Cardiac muscle cell (in vitro differentiated cells and primary cell): Measurements from ENCODE around the gene GADD45B. TPM values are rescaled to one million over a fixed set of nuclear protein-coding genes. Genes with fewer than 3 reads are reported as not detected.
"Not testable (repeated sequence)": the region's sequence is repeated elsewhere in the genome, so short reads cannot be mapped to it uniquely, and the experiment has no call there.

Source experiments
- DNase-seq, 2 donors: peaks; one replicate each; pipeline versions ENCODE4 v3.0.0 to v3.0.0-alpha.2; 2010 to 2017; ENCODE audit warnings: low read depth in 1 of 2, low spot score in 1 of 2
- H3K27ac ChIP-seq: fragments of 200-600 bp; sonication (generic); 2 replicates; pipeline ENCODE4 v1.5.1; 2016
- H3K27me3 ChIP-seq: fragments of 200-600 bp; sonication (generic); 2 replicates; pipeline ENCODE4 v1.6.0; 2016; ENCODE audit warnings: control low read depth
- H3K36me3 ChIP-seq: fragments of 200-600 bp; sonication (generic); 2 replicates; pipeline ENCODE4 v1.5.1; 2016; ENCODE audit warnings: control low read depth
- H3K4me1 ChIP-seq: fragments of 200-600 bp; sonication (generic); 2 replicates; pipeline ENCODE4 v1.8.1; 2017; ENCODE audit warnings: low read depth, mild to moderate bottlenecking, mixed run types
- H3K4me3 ChIP-seq: fragments of 200-600 bp; sonication (generic); 2 replicates; pipeline ENCODE4 v1.5.1; 2016; ENCODE audit warnings: mild to moderate bottlenecking
- H3K9me3 ChIP-seq: fragments of 200-600 bp; sonication (generic); 2 replicates; pipeline ENCODE4 v1.5.1; 2017; ENCODE audit warnings: low read depth, mild to moderate bottlenecking, control low read depth
- CTCF ChIP-seq: IDR thresholded peaks from 2 replicates; pipeline ENCODE4 v1.5.1; 2012; ENCODE audit warnings: low read depth, mild to moderate bottlenecking, low read length
- polyA plus RNA-seq: library from polyadenylated mRNA; unstranded; fragments of >200 nt; fragmentation: Nextera tagmentation; extraction: Ambion mirVana; gene quantifications from 2 replicates; pipeline ENCODE4 v1.2.1, GENCODE V29; 2016
- total RNA-seq: library from RNA; depleted of rRNA; stranded (reverse); fragments of >200 nt; gene quantifications from 2 replicates; pipeline ENCODE4 v1.2.3, GENCODE V29; 2016

The GADD45B gene
- total and polyA plus RNA-seq, 2 experiments from 2014 or later: 30.5 to 75.2 TPM

- Histone ChIP-seq H3K27me3 (no peaks in the 10 kb centered on the region), H3K4me3 (no peak overlapping the region), H3K36me3 (no peaks in the 10 kb centered on the region), H3K27ac (no peak overlapping the region), H3K4me1 (peaks cover 22% of the 10 kb centered on the region), H3K9me3 (no peaks in the 10 kb centered on the region)
- DNase-seq: no peak
- TF ChIP-seq CTCF: no peak
Observed at GRCh38 chr19:2490659-2491058, 14.7 kb downstream of the GADD45B start.

- no peaks in the 10 kb centered on the region for H3K36me3 ChIP-seq
- H3K4me1 ChIP-seq: peaks cover 28% of the 10 kb centered on the region
- no peaks in the 10 kb centered on the region for H3K9me3 ChIP-seq
- no peak overlapping the region for H3K27ac ChIP-seq
- DNase-seq: peak in 1 of 2 donors; percentile 79
- no peaks in the 10 kb centered on the region for H3K27me3 ChIP-seq
- H3K4me3 ChIP-seq: no peak overlapping the region
- no peak for TF ChIP-seq CTCF
Observed at GRCh38 chr19:2491130-2491801, 15.3 kb downstream of the GADD45B start.

GRCh38 chr19:2492870-2493269 is 16.9 kb downstream of the GADD45B start:
- no peaks in the 10 kb centered on the region for H3K36me3 ChIP-seq
- H3K4me1 ChIP-seq: peaks cover 29% of the 10 kb centered on the region
- TF ChIP-seq CTCF: no peak
- H3K27me3 ChIP-seq: no peaks in the 10 kb centered on the region
- DNase-seq: no peak
- H3K9me3 ChIP-seq: no peaks in the 10 kb centered on the region
- no peak overlapping the region for H3K27ac ChIP-seq
- H3K4me3 ChIP-seq: no peak overlapping the region

GRCh38 chr19:2493448-2493847 is 17.5 kb downstream of the GADD45B start:
- H3K9me3 ChIP-seq, DNase-seq, H3K27me3 ChIP-seq, H3K4me3 ChIP-seq, H3K36me3 ChIP-seq: not testable (repeated sequence)
- H3K27ac ChIP-seq: peak overlapping the region; percentile 97
- peaks cover 29% of the 10 kb centered on the region for H3K4me1 ChIP-seq

- DNase-seq: peak in 1 of 2 donors; percentile 49
- peaks cover 24% of the 10 kb centered on the region for H3K4me1 ChIP-seq
- TF ChIP-seq CTCF: no peak
- peak overlapping the region; percentile 97 for H3K27ac ChIP-seq
- no peaks in the 10 kb centered on the region for H3K36me3 ChIP-seq
- H3K4me3 ChIP-seq: no peak overlapping the region
- H3K27me3 ChIP-seq: no peaks in the 10 kb centered on the region
- H3K9me3 ChIP-seq: no peaks in the 10 kb centered on the region
Observed at GRCh38 chr19:2494084-2494446, 18.1 kb downstream of the GADD45B start.

GRCh38 chr19:2494447-2495129 is 18.7 kb downstream of the GADD45B start:
- H3K9me3 ChIP-seq: no peaks in the 10 kb centered on the region
- TF ChIP-seq CTCF: no peak
- no peaks in the 10 kb centered on the region for H3K36me3 ChIP-seq
- H3K4me1 ChIP-seq: peaks cover 22% of the 10 kb centered on the region
- H3K4me3 ChIP-seq: peak overlapping the region; percentile 7
- DNase-seq: peak; percentile 64 to 88
- peak overlapping the region; percentile 97 for H3K27ac ChIP-seq
- no peaks in the 10 kb centered on the region for H3K27me3 ChIP-seq
